IPS DF 19.7 (cell line): ENCODE results near the gene GDI2.
"Not testable (repeated sequence)": the region's sequence is repeated elsewhere in the genome, so short reads cannot be mapped to it uniquely, and the experiment has no call there.

Experiments used
- DNase-seq: peaks from one replicate; pipeline ENCODE4 v3.0.0-alpha.2; 2013; ENCODE audit warnings: low read depth, low spot score

Gene GDI2

DNA sequence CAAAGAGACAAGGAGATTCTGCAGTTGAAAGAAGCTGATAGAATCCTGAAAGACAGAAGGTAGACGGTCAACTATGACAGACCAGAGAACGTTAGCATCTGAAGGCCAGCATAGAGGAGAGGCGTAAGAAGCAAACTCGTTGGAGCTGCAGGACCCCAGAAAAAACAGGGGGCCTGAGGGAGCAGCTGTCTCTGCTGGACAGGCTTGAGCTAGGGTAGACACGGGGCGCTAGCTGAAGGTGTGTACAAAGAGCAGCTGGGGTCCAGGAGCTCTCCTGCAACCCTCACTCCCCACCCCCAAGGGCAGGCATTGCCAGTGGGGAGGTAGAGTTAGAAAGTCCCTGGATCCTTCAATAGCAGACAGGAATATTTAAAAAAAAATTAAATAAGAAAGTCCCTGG is 14.6 kb upstream of the GDI2 start:
- DNase-seq, result no peak

DNA sequence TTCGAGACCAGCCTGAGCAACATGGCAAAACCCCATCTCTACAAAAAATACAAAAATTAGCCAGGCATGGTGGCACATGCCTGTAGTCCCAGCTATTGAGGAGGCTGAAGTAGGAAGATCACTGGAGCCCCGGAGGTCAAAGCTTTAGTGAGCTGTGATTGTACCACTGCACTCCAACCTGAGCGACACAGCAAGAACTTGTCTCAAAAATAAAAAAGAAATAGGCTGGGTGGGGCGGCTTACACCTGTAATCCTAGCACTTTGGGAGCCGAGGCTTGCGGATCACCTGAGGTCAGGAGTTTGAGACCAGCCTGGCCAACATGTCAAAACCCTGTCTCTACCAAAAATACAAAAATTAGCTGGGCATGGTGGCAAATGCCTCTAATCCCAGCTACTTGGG is 13.3 kb upstream of the GDI2 start:
- DNase-seq, result not testable (repeated sequence)

- DNase-seq, result no peak
Measured at GRCh38 chr10:5818894-5819293, 5.7 kb upstream of the GDI2 start.

- no peak for DNase-seq
Measured at GRCh38 chr10:5818048-5818331, 4.8 kb upstream of the GDI2 start.

DNA sequence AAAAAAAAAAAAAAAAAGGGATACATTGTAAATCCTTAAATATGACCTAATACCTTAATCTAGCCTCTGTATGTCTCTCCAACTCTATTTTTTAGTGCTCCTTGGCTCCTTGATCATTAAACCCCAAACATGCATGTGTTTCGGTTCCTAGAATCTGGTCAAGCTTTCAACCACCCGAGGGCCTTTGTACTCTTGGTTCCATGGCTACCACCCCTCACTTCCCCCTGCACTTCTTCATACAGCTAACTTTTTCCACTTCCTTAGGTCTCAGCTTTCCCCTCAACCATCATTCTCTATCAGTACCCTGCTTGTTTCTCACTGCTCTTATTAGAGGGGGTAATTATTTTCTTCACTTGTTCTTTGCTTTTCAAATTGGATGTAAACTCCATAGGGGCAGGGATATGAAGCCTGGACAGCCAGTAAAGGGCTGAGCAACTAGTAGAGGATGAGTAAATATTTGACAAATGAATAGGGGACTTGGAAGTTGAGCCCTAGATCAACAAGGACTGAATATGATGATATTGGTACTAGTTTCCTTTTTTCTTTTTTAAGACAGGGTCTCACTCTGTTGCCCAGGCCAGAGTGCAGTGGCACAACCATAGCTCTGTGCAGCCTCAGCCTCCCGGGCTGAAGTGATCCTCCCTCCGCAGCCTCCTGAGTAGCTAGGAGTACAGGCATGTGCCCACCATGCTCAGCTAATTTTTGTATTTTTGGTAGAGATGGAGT is 4.3 kb upstream of the GDI2 start:
- DNase-seq, result no peak

GRCh38 chr10:5816170-5816569 is 2.9 kb upstream of the GDI2 start:
- DNase-seq, result no peak

DNA sequence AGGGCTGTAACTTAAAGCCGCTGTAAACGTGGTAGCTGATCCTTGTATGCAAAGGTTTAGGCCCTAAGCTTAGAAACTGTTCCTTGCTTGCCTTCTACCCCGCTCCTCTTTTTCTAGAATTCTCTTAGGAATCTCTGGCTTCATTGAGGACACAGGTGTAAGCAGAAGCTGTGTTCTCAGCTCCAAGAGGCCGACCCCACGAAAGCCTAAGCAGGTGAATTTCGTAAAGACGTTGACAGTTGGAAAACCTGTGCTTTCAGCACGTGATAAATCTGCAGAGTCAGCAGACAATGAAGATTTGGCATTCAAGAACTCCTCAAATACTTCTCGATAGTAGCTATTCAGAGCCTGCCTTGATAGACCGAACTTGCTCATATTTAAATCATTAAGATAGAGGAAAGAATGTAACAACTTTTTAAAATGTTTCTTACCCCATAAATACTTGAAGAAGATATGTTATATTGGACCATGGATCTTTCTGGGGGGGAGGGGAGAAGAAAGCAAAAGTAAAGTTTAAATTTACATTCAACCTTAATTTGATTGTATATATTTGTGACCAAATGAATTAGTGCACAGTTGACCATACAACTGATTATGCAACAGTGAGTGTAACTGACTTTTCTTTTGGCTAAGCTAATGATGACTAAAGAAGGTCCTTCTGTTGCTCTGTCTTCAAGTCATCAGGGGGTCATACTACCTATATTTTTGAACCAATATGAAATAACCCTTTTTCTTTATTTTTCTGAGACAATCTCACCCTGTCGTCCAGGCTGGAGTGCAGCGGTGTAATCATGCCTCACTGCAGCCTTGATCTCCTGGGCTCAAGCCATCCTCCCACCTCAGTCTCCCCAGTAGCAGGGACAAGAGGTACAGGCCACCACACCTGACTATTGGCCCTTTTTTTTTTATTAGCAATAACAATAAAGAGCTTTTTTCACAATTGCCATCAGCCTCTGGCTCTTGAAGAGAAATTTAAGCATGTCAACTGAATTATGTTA is 1.2 kb upstream of the GDI2 start:
- DNase-seq, result no peak

- DNase-seq, result no peak
Measured at GRCh38 chr10:5813091-5813340, 218 bp downstream of the GDI2 start.

DNA sequence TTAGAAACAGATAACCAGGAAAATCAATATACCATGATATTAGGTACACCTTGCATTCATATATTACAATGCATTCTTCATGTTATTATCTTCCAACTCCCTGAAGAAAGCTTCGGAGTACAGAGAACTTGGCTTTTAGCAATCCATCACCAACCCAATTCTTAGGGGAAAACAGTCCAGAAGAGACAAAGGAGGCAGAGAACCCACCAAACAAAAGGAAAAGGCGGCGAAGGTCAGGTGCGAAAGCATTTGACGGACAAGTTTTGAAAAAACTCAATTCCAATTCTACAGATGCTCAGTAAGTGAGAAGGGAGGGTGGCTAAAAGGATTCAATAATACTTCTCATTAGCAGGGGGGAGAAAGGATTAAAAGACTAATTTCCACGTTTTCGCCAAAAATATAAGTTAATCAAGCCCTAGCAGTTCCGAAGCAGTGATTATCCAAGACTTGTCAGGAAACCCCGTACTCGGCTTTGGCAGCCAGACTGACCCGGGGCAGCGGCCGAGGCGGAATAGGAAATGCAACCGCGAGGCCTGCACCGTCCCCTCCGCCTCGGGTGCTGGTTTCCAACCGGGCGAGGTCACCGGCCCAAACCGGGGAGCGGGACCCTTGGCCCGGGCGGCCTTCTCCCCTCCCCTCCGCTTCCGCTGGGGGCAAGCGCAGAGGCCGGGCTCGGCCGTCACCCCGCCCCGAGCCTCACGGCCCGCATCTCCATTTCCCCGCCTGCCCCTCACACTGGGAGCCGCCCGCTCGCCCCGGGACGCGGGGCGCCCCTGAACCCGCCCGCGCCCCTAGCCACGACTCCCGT is 747 bp downstream of the GDI2 start:
- no peak for DNase-seq

DNA sequence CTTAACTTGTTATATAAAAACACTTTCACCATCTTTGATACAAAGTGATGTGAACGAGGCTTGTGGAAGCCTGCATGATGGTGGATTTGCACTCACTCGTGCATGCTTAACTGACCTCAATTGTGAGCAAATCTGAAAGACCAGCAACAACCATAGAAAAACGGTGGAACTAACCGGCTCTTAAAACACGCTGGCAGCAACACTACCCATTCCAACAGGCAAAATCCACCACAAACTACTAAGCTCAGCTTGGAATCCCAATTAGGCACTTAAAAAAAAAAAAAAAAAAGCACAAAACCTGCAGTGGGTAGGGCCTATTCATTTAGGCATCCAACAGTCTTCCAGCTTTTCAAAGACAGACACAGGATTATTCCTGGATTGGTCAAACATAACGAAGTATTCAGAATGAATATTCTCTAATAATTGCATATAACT is 1.8 kb downstream of the GDI2 start:
- DNase-seq, result no peak

GRCh38 chr10:5810225-5810624 is 3.0 kb downstream of the GDI2 start:
- no peak for DNase-seq

- no peak for DNase-seq
Measured at GRCh38 chr10:5809527-5810154, 3.6 kb downstream of the GDI2 start.

GRCh38 chr10:5808783-5809392 is 4.3 kb downstream of the GDI2 start:
- DNase-seq, result not testable (repeated sequence)

- no peak for DNase-seq
Measured at GRCh38 chr10:5806745-5807144, 6.5 kb downstream of the GDI2 start.

DNA sequence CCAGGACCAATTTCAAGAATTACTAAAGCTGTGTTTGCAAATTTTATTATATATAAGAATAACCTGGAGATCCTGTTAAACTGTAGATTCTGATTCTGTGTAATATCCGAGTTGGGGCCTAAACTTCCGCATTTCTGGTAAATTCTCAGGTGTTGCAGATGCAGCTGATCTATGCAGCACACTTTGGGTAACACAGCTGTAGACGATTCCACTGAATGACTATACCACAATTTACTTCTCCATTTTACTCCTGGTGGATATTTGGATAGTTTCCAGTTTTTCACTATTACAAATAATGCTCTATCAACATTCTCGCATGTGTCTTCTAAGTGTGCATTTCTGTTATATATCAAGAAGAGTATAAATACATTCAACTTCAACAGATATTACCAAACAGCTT is 7.5 kb downstream of the GDI2 start:
- DNase-seq, result no peak

DNA sequence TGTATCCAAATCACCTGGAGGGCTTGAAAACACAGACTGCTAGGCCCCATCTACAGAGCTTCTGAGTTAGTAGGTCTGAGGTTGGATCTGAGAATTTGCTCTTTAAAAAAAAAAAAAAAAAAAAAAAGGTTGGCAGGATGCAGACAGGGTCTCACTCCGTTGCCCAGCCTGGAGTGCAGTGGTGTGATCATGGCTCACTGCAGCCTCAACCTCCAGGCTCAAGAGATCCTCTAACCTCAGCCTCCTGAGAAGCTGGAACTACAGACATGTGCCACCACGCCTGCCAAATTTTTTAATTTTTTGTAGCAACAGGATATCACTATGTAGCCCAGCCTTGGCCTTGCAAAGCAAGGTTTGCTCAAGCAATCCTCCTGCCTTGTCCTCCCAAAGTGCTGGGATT is 8.0 kb downstream of the GDI2 start:
- no peak for DNase-seq

- no peak for DNase-seq
Measured at GRCh38 chr10:5804386-5804785, 8.8 kb downstream of the GDI2 start.

DNA sequence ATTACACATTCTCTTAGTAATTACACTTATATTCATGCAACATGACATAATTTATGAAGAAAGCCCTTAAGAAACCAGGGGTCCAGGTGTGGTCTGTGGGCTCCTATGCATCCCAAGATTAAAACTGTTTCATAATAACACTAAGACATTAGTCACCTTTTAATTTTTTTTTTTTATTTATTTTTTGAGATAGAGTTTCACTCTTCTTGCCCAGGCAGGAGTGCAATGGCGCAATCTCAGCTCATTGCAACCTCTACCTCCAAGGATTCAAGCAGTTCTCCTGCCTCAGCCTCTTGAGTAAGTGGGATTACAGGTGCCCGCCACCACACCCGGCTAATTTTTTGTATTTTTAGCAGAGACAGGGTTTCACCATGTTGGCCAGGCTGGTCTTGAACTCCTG is 12.5 kb downstream of the GDI2 start:
- no peak for DNase-seq

DNA sequence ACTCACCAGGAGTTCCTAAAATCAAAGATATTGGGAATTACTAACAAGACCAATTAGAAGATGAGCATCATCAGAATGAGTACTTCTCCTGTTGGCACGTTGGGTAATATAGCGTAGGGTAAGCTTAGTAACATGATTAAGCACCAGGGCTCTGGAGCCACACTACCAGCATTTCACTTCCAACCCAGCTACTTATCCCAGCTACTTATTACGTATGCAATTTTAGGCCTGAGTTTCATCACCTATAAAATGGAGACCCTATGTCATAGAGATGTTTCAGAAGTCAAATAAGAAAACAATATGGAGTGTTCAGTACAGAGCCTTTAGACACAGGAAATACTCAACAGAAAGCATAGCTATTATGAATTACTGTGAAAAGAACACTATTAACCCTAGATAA is 19.0 kb downstream of the GDI2 start:
- DNase-seq, result no peak

- no peak for DNase-seq
Measured at GRCh38 chr10:5789626-5790025, 23.6 kb downstream of the GDI2 start.

- no peak for DNase-seq
Measured at GRCh38 chr10:5788969-5789368, 24.3 kb downstream of the GDI2 start.

GRCh38 chr10:5783300-5783699 is 29.9 kb downstream of the GDI2 start:
- DNase-seq, result no peak
